Measurements from ENCODE around the gene GPLD1. TPM values are rescaled to one million over a fixed set of nuclear protein-coding genes. Genes with fewer than 3 reads are reported as not detected.
A peak's percentile ranks its signal among the peaks of the same experiment; 100 is the strongest.

GPLD1 gene
- total RNA-seq, 1 donor from 2014 or later: 1.8 TPM

DNA sequence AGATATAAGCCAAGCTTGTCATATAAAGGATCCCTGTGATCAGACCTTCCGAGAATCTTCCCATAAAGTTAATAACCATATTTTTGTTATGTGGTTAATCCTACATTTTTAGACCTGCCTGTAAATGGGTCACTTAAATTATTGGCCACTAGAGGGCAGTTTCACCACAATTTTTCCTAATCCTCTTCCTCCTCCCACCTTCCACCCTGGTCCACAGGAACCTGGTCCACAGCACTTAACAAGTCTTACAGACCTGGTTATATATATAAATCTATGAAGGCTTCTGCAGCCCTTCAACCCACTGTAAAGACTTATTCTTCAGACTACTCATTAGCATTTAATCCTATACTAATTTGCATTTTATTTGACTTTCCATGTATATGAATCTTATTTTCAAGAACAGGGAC lies 58.3 kb downstream of the GPLD1 start:
- TF ChIP-seq, protein P1, sequence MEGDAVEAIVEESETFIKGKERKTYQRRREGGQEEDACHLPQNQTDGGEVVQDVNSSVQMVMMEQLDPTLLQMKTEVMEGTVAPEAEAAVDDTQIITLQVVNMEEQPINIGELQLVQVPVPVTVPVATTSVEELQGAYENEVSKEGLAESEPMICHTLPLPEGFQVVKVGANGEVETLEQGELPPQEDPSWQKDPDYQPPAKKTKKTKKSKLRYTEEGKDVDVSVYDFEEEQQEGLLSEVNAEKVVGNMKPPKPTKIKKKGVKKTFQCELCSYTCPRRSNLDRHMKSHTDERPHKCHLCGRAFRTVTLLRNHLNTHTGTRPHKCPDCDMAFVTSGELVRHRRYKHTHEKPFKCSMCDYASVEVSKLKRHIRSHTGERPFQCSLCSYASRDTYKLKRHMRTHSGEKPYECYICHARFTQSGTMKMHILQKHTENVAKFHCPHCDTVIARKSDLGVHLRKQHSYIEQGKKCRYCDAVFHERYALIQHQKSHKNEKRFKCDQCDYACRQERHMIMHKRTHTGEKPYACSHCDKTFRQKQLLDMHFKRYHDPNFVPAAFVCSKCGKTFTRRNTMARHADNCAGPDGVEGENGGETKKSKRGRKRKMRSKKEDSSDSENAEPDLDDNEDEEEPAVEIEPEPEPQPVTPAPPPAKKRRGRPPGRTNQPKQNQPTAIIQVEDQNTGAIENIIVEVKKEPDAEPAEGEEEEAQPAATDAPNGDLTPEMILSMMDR (IDR thresholded peaks at IDR 0.05; ENCODE audit: insufficient read depth, low read length, poor library complexity, severe bottlenecking): peak; percentile 45
- no peak overlapping the region for H3K4me3 ChIP-seq (ENCODE audit: low read depth, low read length)
- H3K36me3 ChIP-seq (ENCODE audit: control insufficient read depth, insufficient read depth, low read length): no peaks in the 10 kb centered on the region
- no peaks in the 10 kb centered on the region for H3K27me3 ChIP-seq (ENCODE audit: control insufficient read depth, insufficient read depth, low read length)
- DNase-seq (ENCODE audit: low read depth): peak; percentile 9

DNA sequence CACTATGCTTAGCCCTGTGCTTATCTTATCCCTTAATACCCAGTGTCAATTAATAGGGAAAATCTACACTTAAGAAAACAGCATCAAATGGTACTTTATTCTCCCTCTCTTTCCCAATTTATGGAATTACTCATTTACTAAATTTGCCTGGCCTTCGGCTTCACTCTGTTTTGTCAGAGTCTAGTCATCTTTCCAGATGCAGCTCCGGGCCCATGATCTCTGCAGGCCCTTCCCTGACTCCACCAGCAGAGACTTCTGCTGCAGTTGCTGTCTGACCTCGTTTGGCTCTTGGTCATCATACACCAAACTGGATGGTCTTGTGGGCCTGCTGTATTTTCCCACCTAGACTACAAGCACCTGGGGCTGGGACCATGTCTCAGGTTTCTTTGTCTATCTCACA lies 59.3 kb downstream of the GPLD1 start:
- TF ChIP-seq, protein P1 (IDR thresholded peaks at IDR 0.05; ENCODE audit: insufficient read depth, low read length, poor library complexity, severe bottlenecking): no peak
- Histone ChIP-seq H3K4me3 (ENCODE audit: low read depth, low read length) (no peak overlapping the region), H3K36me3 (ENCODE audit: control insufficient read depth, insufficient read depth, low read length) (no peaks in the 10 kb centered on the region), H3K27me3 (ENCODE audit: control insufficient read depth, insufficient read depth, low read length) (no peaks in the 10 kb centered on the region)
- DNase-seq (ENCODE audit: low read depth): no peak

DNA sequence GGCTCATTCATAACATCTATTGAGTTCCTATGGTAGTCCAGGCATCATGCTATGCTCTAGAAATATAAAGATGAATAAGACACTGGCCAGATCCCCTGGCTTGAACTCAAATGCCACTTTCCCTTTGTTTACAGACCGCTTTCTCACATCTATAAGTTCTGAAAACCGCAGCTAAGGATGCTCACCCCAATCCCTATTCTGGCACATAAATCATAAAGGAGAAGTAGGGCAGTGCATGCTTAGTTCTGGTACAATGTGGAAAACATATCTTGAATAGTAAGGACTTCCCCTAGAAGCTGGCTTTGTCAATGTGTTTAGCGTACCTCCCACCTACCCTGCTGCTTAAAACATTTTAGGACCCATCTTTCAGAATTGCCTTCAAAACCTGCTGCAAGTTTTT lies 60.2 kb downstream of the GPLD1 start:
- no peak overlapping the region for H3K4me3 ChIP-seq (ENCODE audit: low read depth, low read length)
- no peaks in the 10 kb centered on the region for H3K36me3 ChIP-seq (ENCODE audit: control insufficient read depth, insufficient read depth, low read length)
- TF ChIP-seq, protein P1 (IDR thresholded peaks at IDR 0.05; ENCODE audit: insufficient read depth, low read length, poor library complexity, severe bottlenecking): no peak
- no peak for DNase-seq (ENCODE audit: low read depth)
- H3K27me3 ChIP-seq (ENCODE audit: control insufficient read depth, insufficient read depth, low read length): no peaks in the 10 kb centered on the region

DNA sequence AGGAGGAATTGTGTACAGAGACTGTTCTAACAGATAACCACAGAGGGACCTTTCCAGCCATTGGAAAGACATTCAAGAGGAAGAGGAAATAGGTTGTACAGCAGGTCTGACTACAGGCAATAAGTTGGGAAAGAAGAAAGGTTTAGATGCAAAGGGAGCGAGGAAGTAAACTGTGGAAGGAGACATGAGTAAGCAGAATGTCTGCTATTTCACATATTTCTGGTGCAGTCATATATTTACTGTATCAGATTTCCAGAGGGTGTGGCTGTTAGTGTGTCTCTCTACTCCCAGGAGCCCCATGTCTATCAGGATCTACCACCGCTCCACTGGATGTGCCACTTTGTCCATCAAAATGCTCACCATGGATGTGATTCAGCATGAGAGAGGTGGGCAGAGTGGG lies 60.8 kb downstream of the GPLD1 start:
- no peaks in the 10 kb centered on the region for H3K36me3 ChIP-seq (ENCODE audit: control insufficient read depth, insufficient read depth, low read length)
- DNase-seq (ENCODE audit: low read depth): no peak
- H3K4me3 ChIP-seq (ENCODE audit: low read depth, low read length): no peak overlapping the region
- TF ChIP-seq, protein P1 (IDR thresholded peaks at IDR 0.05; ENCODE audit: insufficient read depth, low read length, poor library complexity, severe bottlenecking): no peak
- no peaks in the 10 kb centered on the region for H3K27me3 ChIP-seq (ENCODE audit: control insufficient read depth, insufficient read depth, low read length)

DNA sequence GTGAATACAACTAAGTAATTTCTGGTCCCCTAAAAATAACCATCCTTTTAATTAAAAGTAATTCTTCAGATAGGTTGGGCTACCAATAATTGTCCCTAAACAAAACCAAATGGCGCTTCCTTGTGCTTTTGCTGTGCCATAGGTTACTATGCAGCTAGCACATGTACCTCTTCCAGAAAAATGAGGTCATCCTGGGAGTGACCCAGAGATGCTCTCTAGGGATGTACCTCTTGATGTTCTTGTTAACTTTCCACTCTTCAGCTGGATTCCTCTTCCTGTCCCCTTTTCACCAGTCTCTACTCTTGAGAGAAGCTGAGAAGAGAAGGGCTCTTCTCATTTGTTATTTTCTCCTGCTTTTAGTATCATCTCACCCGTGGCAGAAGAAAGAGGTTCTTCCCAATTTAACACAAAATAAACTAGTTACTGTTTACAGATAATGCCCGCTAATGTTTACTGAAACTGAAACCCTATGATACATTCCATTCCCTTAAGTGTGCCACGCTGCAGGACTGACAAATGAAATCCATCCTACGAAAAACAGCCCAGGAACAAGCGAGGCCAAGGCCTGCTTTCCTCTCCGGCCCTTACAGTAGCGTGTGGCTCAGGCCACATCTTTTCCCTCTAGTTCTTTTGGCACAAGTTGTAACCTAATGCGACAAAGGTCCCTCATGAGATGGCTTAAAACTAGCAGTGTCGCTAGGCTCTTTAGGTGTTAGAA lies 62.5 kb downstream of the GPLD1 start:
- Histone ChIP-seq H3K4me3 (ENCODE audit: low read depth, low read length) (no peak overlapping the region), H3K27me3 (ENCODE audit: control insufficient read depth, insufficient read depth, low read length) (no peaks in the 10 kb centered on the region), H3K36me3 (ENCODE audit: control insufficient read depth, insufficient read depth, low read length) (no peaks in the 10 kb centered on the region)
- TF ChIP-seq, protein P1 (IDR thresholded peaks at IDR 0.05; ENCODE audit: insufficient read depth, low read length, poor library complexity, severe bottlenecking): no peak
- DNase-seq (ENCODE audit: low read depth): no peak

DNA sequence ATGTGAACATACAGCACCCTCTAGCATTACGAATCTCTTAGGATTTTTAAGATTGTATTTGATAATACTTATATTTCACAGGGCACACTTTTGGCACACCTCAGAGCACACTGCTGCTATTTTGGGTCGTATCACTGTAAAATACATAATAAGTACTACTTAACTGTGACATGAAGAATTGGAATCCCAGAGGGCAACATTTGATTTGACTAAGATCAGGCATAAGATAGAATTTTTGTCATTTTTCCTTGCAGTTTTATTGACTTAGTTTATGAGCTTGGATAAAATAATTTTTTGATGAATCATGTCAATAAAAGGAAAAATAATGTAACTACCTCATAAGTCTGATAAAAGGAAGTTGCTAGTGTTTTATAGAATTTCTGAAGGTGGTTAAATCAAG lies 64.3 kb downstream of the GPLD1 start:
- Histone ChIP-seq H3K27me3 (ENCODE audit: control insufficient read depth, insufficient read depth, low read length) (no peaks in the 10 kb centered on the region), H3K36me3 (ENCODE audit: control insufficient read depth, insufficient read depth, low read length) (peaks cover 3% of the 10 kb centered on the region), H3K4me3 (ENCODE audit: low read depth, low read length) (no peak overlapping the region)
- DNase-seq (ENCODE audit: low read depth): no peak
- TF ChIP-seq, protein P1 (IDR thresholded peaks at IDR 0.05; ENCODE audit: insufficient read depth, low read length, poor library complexity, severe bottlenecking): no peak

Measured in kidney epithelial cell (primary cell).